Measurements from ENCODE around the gene TMSB15C.
A peak's percentile ranks its signal among the peaks of the same experiment; 100 is the strongest.
"Not testable (repeated sequence)": the region's sequence is repeated elsewhere in the genome, so short reads cannot be mapped to it uniquely, and the experiment has no call there.

The TMSB15C gene

DNA sequence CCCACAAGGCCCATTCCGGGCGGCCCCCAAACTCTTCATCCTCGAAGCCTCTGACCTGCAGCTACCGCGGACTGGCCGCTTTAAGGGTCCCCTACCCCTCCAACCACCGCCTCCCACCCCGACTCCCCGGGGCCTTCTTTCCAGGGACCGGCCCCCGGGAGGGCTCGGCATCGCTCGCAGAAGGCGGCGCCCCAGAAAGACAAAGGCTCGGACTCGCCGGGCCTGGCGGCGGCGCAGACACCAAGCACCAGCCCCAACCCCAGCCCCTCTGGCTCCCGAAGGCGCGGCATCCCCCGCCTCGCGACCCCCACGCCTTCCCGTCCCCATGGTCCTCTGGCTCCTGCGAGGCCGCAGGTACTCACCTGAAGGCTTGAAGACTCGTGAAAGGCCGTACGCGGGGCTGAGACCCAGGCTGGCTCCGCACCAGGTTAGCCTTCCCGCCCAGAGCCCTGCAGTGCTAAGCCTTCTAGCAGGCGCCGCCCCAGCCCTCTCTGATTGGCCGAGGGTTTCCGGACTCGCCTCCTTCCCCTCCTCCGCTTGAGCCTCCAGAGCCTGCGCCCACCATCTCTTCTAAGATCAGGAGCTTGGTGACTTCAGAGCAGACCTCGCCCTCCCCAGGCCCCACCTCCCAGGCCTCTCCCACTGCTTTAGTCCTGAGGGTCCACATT is at the start of gene TMSB15C:
TSS of gene TMSB15C (minus strand) at position 459 of the 668 bp plus-strand sequence.
- not testable (repeated sequence) for H3K27ac ChIP-seq

DNA sequence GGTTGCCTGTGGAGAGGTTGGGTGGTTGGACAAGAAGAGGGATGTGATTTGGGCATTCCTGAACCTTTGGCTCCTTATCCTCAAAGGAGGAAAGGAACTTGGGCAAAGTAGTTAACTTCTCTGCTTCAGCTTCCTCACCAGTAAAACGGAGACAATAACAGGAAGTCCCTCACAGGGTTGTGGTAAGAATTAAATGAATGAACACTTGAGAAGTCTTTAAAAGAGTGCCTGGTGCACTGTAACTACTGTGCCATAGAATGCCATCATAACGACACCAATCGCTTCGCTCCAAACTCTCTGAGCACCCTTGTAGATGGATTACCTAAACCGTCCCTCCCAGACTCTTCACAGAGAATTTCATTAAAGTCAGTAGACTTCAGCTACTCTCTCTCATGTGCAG is 46.8 kb upstream of the TMSB15C start:
- H3K27ac ChIP-seq = no peak overlapping the region
- TF ChIP-seq, protein P1, sequence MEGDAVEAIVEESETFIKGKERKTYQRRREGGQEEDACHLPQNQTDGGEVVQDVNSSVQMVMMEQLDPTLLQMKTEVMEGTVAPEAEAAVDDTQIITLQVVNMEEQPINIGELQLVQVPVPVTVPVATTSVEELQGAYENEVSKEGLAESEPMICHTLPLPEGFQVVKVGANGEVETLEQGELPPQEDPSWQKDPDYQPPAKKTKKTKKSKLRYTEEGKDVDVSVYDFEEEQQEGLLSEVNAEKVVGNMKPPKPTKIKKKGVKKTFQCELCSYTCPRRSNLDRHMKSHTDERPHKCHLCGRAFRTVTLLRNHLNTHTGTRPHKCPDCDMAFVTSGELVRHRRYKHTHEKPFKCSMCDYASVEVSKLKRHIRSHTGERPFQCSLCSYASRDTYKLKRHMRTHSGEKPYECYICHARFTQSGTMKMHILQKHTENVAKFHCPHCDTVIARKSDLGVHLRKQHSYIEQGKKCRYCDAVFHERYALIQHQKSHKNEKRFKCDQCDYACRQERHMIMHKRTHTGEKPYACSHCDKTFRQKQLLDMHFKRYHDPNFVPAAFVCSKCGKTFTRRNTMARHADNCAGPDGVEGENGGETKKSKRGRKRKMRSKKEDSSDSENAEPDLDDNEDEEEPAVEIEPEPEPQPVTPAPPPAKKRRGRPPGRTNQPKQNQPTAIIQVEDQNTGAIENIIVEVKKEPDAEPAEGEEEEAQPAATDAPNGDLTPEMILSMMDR (IDR thresholded peaks at IDR 0.05) = no peak
- TF ChIP-seq ZFX (IDR thresholded peaks at IDR 0.05; ENCODE audit: borderline replicate concordance) = no peak

DNA sequence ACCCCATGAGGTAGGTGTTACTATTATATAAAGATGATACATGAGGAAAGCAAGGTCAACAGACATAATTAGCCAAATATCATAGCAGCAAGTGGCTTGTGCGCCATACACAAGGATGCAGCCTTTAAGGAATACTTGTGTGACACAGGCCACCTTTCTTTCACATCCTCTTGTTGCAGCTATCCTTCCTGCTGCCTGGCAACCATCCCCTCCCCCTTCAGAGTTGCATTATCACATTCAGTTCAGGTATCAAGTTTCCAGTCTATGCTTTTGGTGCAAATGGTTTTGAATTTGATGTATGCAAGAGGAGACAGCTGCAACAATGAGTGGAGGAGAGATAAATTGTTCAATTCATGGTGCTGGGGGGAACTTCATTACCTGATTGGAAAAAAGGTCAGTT is 42.7 kb upstream of the TMSB15C start:
- TF ChIP-seq ZFX (IDR thresholded peaks at IDR 0.05; ENCODE audit: borderline replicate concordance) = no peak
- TF ChIP-seq, protein P1 (IDR thresholded peaks at IDR 0.05) = no peak
- H3K27ac ChIP-seq = no peak overlapping the region

DNA sequence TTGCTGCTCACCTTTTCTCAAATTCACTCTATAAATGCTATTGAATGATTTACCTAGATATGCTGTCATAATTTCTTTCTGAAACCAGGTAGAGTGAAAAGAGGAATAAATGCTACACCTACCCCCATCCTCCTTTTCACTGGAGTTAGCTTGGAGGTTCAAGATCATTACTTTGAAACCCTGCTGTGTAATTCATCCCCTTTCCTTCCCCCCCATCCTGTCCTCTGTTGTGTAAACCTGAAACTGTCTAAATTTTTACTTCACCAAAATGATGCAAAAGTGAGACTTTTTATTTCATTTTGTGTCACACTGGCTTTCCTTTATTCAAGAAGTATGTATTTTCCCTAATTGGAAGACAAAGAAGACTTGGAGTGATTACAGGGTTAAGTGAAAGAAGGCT is 41.7 kb upstream of the TMSB15C start:
- TF ChIP-seq, protein P1 (IDR thresholded peaks at IDR 0.05) = no peak
- no peak for TF ChIP-seq ZFX (IDR thresholded peaks at IDR 0.05; ENCODE audit: borderline replicate concordance)
- no peak overlapping the region for H3K27ac ChIP-seq

DNA sequence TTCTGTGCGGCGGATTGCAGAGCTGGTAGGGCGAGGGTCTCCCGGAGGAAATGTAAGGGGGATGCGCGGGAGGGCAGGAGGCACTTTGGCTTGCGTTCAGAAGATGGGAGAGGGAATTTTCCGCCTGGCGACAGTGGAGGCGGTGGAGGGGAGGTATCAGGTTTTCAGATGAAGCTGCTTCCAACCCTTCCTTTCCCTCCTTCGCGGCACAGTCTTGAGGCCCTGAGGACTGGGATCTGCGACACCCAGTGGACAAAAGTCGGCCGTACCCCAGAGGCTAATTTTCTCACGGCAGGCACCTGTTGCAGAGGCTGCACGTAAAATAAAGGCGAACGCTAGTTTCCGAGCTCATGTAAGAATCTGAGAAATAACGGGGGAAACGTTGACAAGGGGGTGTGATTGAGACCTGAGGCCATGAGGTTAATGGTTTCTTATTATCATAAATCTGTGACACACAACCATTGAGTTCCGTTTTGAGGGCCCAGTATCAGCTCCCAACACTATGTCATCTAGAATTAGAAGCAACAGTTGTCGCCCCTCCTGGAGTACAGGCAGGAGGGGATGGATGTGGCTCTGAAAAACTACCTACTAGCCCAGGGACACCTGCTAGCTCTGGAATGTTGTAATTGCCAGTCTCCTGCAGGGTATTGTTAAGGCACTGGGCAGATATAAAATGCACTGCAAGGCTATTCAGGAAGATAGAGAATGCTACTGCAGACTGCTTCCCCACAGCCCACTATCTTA is 37.4 kb upstream of the TMSB15C start:
- TF ChIP-seq, protein P1 (IDR thresholded peaks at IDR 0.05) = peak; percentile 50
- TF ChIP-seq ZFX (IDR thresholded peaks at IDR 0.05; ENCODE audit: borderline replicate concordance) = no peak

DNA sequence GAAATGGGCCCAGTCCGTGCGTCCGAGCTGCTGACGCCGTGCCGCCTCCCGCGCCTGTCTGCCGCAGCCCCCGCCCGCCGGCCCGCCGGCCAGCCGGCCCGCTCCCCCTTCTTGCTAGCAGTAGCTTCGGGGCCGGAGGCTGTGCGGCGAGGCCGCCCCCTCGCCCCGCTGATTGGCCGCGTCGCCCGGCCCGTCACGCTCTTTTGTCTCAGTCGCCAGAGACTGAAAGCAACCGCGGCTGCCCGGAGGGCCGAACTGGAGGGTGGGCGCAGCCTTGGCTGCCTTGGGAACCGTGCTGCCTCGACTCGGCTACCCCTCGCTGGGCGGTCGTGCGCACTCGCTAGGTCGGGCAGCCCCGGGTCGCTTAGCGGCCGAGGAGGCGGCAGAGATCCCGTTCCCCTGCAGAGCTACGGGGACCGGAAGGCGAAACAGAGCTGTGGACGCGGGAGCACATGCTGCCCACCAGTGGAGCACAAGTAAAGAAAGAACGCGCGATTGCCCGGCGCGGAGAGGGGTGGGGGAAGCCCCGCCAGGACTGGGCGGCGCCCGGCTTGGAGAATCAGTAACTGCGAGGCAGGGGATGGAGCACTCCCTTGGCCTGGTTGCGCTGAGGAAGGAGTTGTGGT is 36.4 kb upstream of the TMSB15C start, which contains the start of gene ZCCHC18:
TSS of gene ZCCHC18 (plus strand) at position 198 of the 626 bp plus-strand sequence. CDS start 1,589 bp downstream, outside the sequence.
- H3K27ac ChIP-seq = peak within 1 kb of the TSS; percentile 30; the same call in 1 of the 2 replicates
- no peak for TF ChIP-seq ZFX (IDR thresholded peaks at IDR 0.05; ENCODE audit: borderline replicate concordance)
- TF ChIP-seq, protein P1 (IDR thresholded peaks at IDR 0.05) = no peak

More for the DNA sequence above, 37.4 kb upstream of the TMSB15C start:
- H3K27ac ChIP-seq = no peak overlapping the region

DNA sequence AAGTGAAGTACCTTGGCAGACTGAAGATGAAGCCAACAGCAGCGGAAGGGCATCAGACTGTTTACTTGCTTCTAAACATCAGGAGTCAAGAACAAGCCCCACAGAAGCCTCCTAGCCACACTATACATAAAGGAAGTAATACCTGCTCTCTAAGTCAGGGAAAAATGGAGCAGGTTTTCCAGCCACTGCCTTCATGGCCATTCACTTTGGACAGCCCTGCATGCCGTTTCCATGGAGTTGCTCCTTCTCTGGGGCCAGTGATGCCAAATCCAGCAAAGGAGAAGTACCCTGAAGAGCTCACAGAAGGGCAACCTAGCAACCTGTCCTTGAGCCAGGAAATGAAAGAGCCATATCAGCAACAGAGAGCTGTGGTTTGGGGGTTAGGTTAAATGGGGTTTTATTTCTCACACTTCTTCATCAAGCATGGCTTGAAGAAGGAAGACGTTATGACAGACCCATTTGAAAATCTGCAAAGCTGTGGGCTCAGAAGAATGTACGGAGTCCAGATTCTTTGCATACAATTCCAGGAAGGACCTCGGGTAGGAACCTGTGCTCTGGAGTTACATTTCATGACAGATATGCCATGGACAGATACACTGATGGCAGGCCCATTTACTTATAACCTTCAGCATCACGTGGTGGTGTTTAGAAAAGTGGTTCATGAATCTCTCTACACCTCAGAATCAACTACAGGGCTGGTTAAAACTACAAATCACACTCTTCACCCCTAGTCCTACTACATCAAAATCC is 34.6 kb upstream of the TMSB15C start:
- H3K27ac ChIP-seq = not testable (repeated sequence)
